ENCODE measurements around the gene SUMO1. TPM values are rescaled to one million over a fixed set of nuclear protein-coding genes. Genes with fewer than 3 reads are reported as not detected.

Gene SUMO1
- total and polyA plus RNA-seq, 9 of the 15 experiments (the other 6 are each of a cell fraction or from before 2014, with no cell fraction given) = 63.7 to 292 (median 92.0) TPM

GRCh38 chr2:202172439-202173211 lies 65.8 kb downstream of the SUMO1 start (continued):
- TF ChIP-seq CUX1 (CRISPR knock-in tag; IDR thresholded peaks at IDR 0.05) (no peak), SP2 (IDR thresholded peaks at IDR 0.05; ENCODE audit: extremely low read depth, low read depth, low read length, poor library complexity, severe bottlenecking) (no peak), SNAPC5 (CRISPR knock-in tag; IDR thresholded peaks at IDR 0.05) (no peak), TRIM25 (IDR thresholded peaks at IDR 0.05; ENCODE audit: borderline replicate concordance) (no peak), NFYB (IDR thresholded peaks at IDR 0.05; ENCODE audit: extremely low read depth, insufficient read length) (no peak)

Measured in K562 (cell line).